H9 (cell line): ENCODE measurements around the gene ANKRD36C. TPM values are rescaled to one million over a fixed set of nuclear protein-coding genes. Genes with fewer than 3 reads are reported as not detected.
"Not testable (repeated sequence)": the region's sequence is repeated elsewhere in the genome, so short reads cannot be mapped to it uniquely, and the experiment has no call there.

Experiments
- DNase-seq: peaks from one replicate; pipeline ENCODE4 v3.0.0-alpha.2; 2017
- H2AFZ ChIP-seq: one replicate; pipeline ENCODE4 v1.6.1; 2013; ENCODE audit warnings: mild to moderate bottlenecking, low read length, control low read depth, moderate library complexity
- H2AK5ac ChIP-seq: 2 replicates; pipeline ENCODE4 v1.6.1; 2013; ENCODE audit warnings: low read length, control low read depth, mixed read lengths; ENCODE audit not compliant: insufficient read length
- H2BK120ac ChIP-seq: one replicate; pipeline ENCODE4 v1.6.1; 2013; ENCODE audit warnings: low read depth, mild to moderate bottlenecking, low read length, control low read depth, inconsistent platforms; ENCODE audit not compliant: poor library complexity, severe bottlenecking
- H2BK12ac ChIP-seq: 2 replicates; pipeline ENCODE4 v1.6.1; 2013; ENCODE audit warnings: low read length, control low read depth, mixed read lengths, low read depth; ENCODE audit not compliant: insufficient read length
- H2BK15ac ChIP-seq: 2 replicates; pipeline ENCODE4 v1.6.1; 2013; ENCODE audit warnings: low read depth, low read length, control low read depth
- H2BK20ac ChIP-seq: one replicate; pipeline ENCODE4 v1.6.1; 2013; ENCODE audit warnings: low read depth, mild to moderate bottlenecking, low read length, control low read depth, inconsistent platforms; ENCODE audit not compliant: poor library complexity, severe bottlenecking
- H2BK5ac ChIP-seq: 2 replicates; pipeline ENCODE4 v1.6.1; 2013; ENCODE audit warnings: low read length, control low read depth, mixed read lengths; ENCODE audit not compliant: insufficient read length
- H3K14ac ChIP-seq: 2 replicates; pipeline ENCODE4 v1.6.1; 2013; ENCODE audit warnings: low read length, control low read depth; ENCODE audit not compliant: insufficient read depth
- H3K18ac ChIP-seq: 2 replicates; pipeline ENCODE4 v1.6.1; 2013; ENCODE audit warnings: low read depth, mild to moderate bottlenecking, mixed read lengths, low read length, control low read depth; ENCODE audit not compliant: insufficient read length
- H3K23ac ChIP-seq: 2 replicates; pipeline ENCODE4 v1.6.1; 2013; ENCODE audit warnings: low read length, control low read depth, mixed read lengths, low read depth; ENCODE audit not compliant: insufficient read length
- H3K23me2 ChIP-seq: 2 replicates; pipeline ENCODE4 v1.6.1; 2013; ENCODE audit warnings: low read depth, mild to moderate bottlenecking, mixed read lengths, low read length, control low read depth; ENCODE audit not compliant: insufficient read length, poor library complexity, severe bottlenecking
- H3K27ac ChIP-seq: 2 replicates; pipeline ENCODE4 v1.5.1; 2013; ENCODE audit warnings: low read length, control low read depth, mixed read lengths, low read depth; ENCODE audit not compliant: insufficient read length
- H3K27me3 ChIP-seq: 2 replicates; pipeline ENCODE4 v1.6.1; 2013; ENCODE audit warnings: low read length, control low read depth, inconsistent platforms; ENCODE audit not compliant: insufficient read depth
- H3K4ac ChIP-seq: 2 replicates; pipeline ENCODE4 v1.6.1; 2013; ENCODE audit warnings: low read depth, mild to moderate bottlenecking, control low read depth, inconsistent platforms, low read length, moderate library complexity
- H3K4me1 ChIP-seq: 2 replicates; pipeline ENCODE4 v1.6.1; 2013; ENCODE audit warnings: low read length, control low read depth, inconsistent platforms; ENCODE audit not compliant: insufficient read depth
- H3K4me2 ChIP-seq: 2 replicates; pipeline ENCODE4 v1.6.1; 2013; ENCODE audit warnings: low read length, control low read depth, mixed read lengths; ENCODE audit not compliant: insufficient read length, insufficient read depth
- H3K56ac ChIP-seq: 2 replicates; pipeline ENCODE4 v1.6.1; 2013; ENCODE audit warnings: low read depth, mild to moderate bottlenecking, mixed read lengths, low read length, control low read depth; ENCODE audit not compliant: insufficient read length
- H3K79me1 ChIP-seq: 2 replicates; pipeline ENCODE4 v1.6.1; 2013; ENCODE audit warnings: low read depth, mild to moderate bottlenecking, moderate library complexity, low read length, control low read depth, inconsistent platforms; ENCODE audit not compliant: insufficient read depth, poor library complexity, severe bottlenecking
- H3K79me2 ChIP-seq: 2 replicates; pipeline ENCODE4 v1.6.1; 2013; ENCODE audit warnings: low read length, control low read depth, inconsistent platforms; ENCODE audit not compliant: insufficient read depth
- H3K9ac ChIP-seq: 2 replicates; pipeline ENCODE4 v1.6.1; 2013; ENCODE audit warnings: low read length, control low read depth, mixed read lengths; ENCODE audit not compliant: insufficient read length; ENCODE audit errors: extremely low read depth
- H3K9me3 ChIP-seq: one replicate; pipeline ENCODE4 v1.6.1; 2013; ENCODE audit warnings: low read depth, low read length, inconsistent platforms; ENCODE audit not compliant: control insufficient read depth
- H3T11ph ChIP-seq: one replicate; pipeline ENCODE4 v1.6.1; 2013; ENCODE audit warnings: mild to moderate bottlenecking, low read length, control low read depth, inconsistent platforms
- H4K20me1 ChIP-seq: one replicate; pipeline ENCODE4 v1.6.1; 2013; ENCODE audit not compliant: control insufficient read depth, insufficient read length, insufficient read depth
- H4K5ac ChIP-seq: 2 replicates; pipeline ENCODE4 v1.6.1; 2013; ENCODE audit warnings: low read depth, mild to moderate bottlenecking, mixed read lengths, low read length, control low read depth; ENCODE audit not compliant: insufficient read length
- H4K8ac ChIP-seq: replicated peaks from 2 replicates; pipeline ENCODE4 v1.6.1; 2013; ENCODE audit warnings: low read length, control low read depth, mixed read lengths, low read depth; ENCODE audit not compliant: insufficient read length
- H4K91ac ChIP-seq: 2 replicates; pipeline ENCODE4 v1.6.1; 2013; ENCODE audit warnings: low read depth, mild to moderate bottlenecking, moderate library complexity, mixed read lengths, low read length, control low read depth; ENCODE audit not compliant: insufficient read length
- H3K27ac Mint-ChIP-seq, 3 experiments: 2 replicates in 2 of 3; 3 replicates in 1 of 3; pipeline ENCODE4 v1.8.0; 2020 to 2021; ENCODE audit warnings: mixed read lengths in 3 of 3, mild to moderate bottlenecking in 1 of 3, moderate library complexity in 1 of 3
- H3K27me3 Mint-ChIP-seq: 2 replicates; pipeline ENCODE4 v1.8.0; 2021; ENCODE audit warnings: low read depth, mild to moderate bottlenecking, moderate library complexity, mixed read lengths
- H3K36me3 Mint-ChIP-seq, 3 experiments: 2 replicates in 2 of 3; 3 replicates in 1 of 3; pipeline ENCODE4 v1.8.0; 2020 to 2021; ENCODE audit warnings: low read depth in 3 of 3, mixed read lengths in 3 of 3; ENCODE audit not compliant: insufficient read depth in 1 of 3
- H3K4me1 Mint-ChIP-seq, 2 experiments: 2 replicates each; pipeline ENCODE4 v1.8.0; 2020; ENCODE audit warnings: mixed read lengths in 2 of 2
- H3K4me3 Mint-ChIP-seq, 2 experiments: 2 replicates in 1 of 2; 3 replicates in 1 of 2; pipeline ENCODE4 v1.8.0; 2020 to 2021; ENCODE audit warnings: mild to moderate bottlenecking in 2 of 2, mixed read lengths in 2 of 2, moderate library complexity in 1 of 2
- H3K9me3 Mint-ChIP-seq, 2 experiments: 2 replicates in 1 of 2; 3 replicates in 1 of 2; pipeline ENCODE4 v1.8.0; 2020; ENCODE audit warnings: mild to moderate bottlenecking in 2 of 2, mixed read lengths in 2 of 2, moderate library complexity in 1 of 2
- WGBS: extraction: QIAGEN DNeasy Blood & Tissue Kit; methylation state at CpG from one replicate; pipeline ENCODE4 v1.1.7; 2013; ENCODE audit warnings: missing lambda C conversion rate, low lambda C conversion rate, mixed read lengths; ENCODE audit not compliant: insufficient read length; ENCODE audit errors: extremely low coverage; 5-methylcytosine and 5-hydroxymethylcytosine counted together
- total RNA-seq: library from RNA; stranded (reverse); gene quantifications from 2 replicates; pipeline ENCODE4 v1.2.1, GENCODE V29; 2021

The ANKRD36C gene
- total RNA-seq, 1 experiment from 2014 or later = 8.2 TPM

DNA sequence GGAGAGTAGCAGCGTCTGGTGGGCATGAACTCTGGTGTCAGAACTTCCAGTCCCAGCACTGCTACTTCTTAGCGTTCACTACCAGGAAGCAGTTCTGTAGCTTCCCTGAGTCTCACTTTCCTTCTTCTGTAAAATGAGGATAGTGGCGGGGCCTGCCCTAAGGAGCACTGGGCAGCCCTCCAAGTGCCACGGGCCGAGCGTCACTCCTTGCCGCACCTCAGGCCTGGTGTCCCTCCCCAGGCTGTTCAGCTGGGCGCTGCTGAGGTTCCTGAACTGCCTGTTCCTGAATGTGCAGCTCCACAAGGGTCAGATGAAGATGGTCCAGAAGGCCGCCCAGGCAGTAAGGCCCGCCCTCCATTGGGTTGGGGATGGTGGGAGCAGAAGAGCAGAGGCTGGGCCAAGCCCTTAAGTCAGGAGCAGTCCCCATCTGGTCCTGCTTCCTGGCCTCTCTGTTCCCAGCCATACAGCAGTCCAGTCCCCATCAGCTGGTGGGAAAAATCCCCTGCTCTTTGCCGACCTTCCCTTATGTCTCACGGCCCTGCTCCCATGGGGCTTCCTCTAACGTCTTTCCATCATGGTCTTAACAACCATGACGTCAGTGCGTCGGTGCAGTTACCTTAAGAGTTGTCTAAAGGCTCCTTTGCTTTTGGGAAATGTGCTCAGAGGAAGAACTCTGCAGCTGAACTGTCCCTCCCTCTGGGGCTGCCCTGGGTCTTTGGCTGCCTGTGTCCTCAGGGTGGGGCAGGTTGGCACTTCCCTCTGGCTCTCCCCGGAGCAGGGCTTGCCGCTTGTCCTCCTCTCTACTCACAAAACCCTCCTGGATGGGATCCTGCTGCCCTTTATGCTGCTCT, 195.2 kb downstream of the ANKRD36C start:
- not testable (repeated sequence) for H3K27me3 Mint-ChIP-seq, H3K79me1 ChIP-seq, H3K4me3 Mint-ChIP-seq

DNA sequence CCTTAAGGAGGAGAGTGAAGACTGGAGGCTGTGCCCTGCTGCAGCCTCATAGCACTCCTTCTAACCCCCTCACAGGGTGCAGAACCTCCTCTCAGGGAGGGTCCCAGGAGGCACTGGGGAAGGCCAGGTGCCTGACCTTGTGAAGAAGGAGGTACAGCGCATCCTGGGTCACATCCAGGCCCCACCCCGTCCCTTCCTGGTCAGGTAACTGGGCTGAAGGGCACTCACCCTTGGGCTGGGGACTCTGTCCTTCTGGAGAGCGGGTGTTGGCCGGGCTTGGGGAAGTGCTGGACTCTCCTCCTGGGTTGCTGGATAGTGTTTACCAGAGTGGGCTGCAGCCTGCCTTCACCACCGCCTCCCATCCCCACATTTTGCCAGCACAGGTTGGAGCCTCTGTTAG, 197.7 kb downstream of the ANKRD36C start:
- H2AK5ac ChIP-seq, H2BK15ac ChIP-seq, H3K79me2 ChIP-seq, H3K9ac ChIP-seq, H2AFZ ChIP-seq, H3K9me3 Mint-ChIP-seq, H3K18ac ChIP-seq, H3K4me3 Mint-ChIP-seq, H3K27ac Mint-ChIP-seq, H3K4me1 ChIP-seq, H3K23me2 ChIP-seq, H3K9me3 ChIP-seq, H3K36me3 Mint-ChIP-seq, H3K27me3 Mint-ChIP-seq, H4K5ac ChIP-seq, H3K14ac ChIP-seq, H2BK5ac ChIP-seq, H3T11ph ChIP-seq, DNase-seq, H3K56ac ChIP-seq, H3K79me1 ChIP-seq, H4K20me1 ChIP-seq, H3K4me2 ChIP-seq, H4K91ac ChIP-seq, H4K8ac ChIP-seq, H3K23ac ChIP-seq, H2BK120ac ChIP-seq, H3K27me3 ChIP-seq, H3K4ac ChIP-seq, H2BK12ac ChIP-seq, H2BK20ac ChIP-seq, H3K27ac ChIP-seq, H3K4me1 Mint-ChIP-seq: not testable (repeated sequence)
- no CpG with 5 or more reads among the region's 5 CpGs for WGBS

More for the DNA sequence above, 195.2 kb downstream of the ANKRD36C start:
- not testable (repeated sequence) for H2AK5ac ChIP-seq, H3K9ac ChIP-seq, DNase-seq, H3K4me1 Mint-ChIP-seq, H2BK12ac ChIP-seq, H2BK20ac ChIP-seq, H3K27ac ChIP-seq, H3K4me1 ChIP-seq, H3T11ph ChIP-seq, H3K4me2 ChIP-seq, H3K9me3 ChIP-seq, H2BK120ac ChIP-seq, H3K14ac ChIP-seq, H3K79me2 ChIP-seq, H4K8ac ChIP-seq, H4K5ac ChIP-seq, H2BK5ac ChIP-seq, H3K36me3 Mint-ChIP-seq, H3K27ac Mint-ChIP-seq, H3K4ac ChIP-seq, H4K20me1 ChIP-seq, H2AFZ ChIP-seq, H4K91ac ChIP-seq, H3K56ac ChIP-seq, H3K23me2 ChIP-seq, H3K18ac ChIP-seq, H3K23ac ChIP-seq, H3K27me3 ChIP-seq, H2BK15ac ChIP-seq
- peaks cover 0 to 22% of the 10 kb centered on the region in 2 experiments; a peak in 3 of 5 replicates for H3K9me3 Mint-ChIP-seq
- WGBS = no CpG with 5 or more reads among the region's 18 CpGs
